Measurements from ENCODE around the gene ZNF770. TPM values are rescaled to one million over a fixed set of nuclear protein-coding genes. Genes with fewer than 3 reads are reported as not detected.

The ZNF770 gene
- total and polyA plus RNA-seq, 5 donors, result 17.1 to 41.7 (median 37.3) TPM

DNA sequence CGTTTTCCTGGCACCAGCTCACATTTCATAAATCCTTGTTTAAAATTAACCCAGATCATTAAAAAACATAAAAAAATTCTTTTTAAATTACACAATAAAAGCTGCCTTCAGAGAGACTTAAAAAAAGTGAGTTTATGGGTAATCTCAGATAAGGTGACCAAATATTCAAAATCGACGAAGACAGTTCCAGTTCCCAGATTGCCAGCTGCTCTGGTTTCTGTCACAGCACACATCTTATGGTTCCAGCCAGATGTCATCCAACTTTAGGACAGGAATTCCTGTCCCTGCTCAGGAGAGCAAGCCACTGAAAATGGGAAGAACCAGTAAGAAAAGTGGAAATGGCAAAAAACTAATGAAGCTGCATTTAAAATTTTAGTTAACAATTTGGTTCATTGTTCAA, 15.8 kb upstream of the ZNF770 start:
- H3K27ac ChIP-seq (ENCODE audit: low read length), result no peak overlapping the region
- DNase-seq, result no peak
- H3K9me3 ChIP-seq (ENCODE audit: control insufficient read depth, low read length), result no peaks in the 10 kb centered on the region
- WGBS, result 24% methylated on average over 3 of the region's 3 CpGs
- H3K27me3 ChIP-seq (ENCODE audit: control insufficient read depth, insufficient read depth), result no peaks in the 10 kb centered on the region
- intact Hi-C loops (cut with DNase I), result no loop called here
- ATAC-seq, result peak in 1 of 2 donors; percentile 73
- no peaks in the 10 kb centered on the region for H3K4me1 ChIP-seq (ENCODE audit: control insufficient read depth, insufficient read depth, low read length)
- H3K4me3 ChIP-seq (ENCODE audit: low read length), result no peak overlapping the region

DNA sequence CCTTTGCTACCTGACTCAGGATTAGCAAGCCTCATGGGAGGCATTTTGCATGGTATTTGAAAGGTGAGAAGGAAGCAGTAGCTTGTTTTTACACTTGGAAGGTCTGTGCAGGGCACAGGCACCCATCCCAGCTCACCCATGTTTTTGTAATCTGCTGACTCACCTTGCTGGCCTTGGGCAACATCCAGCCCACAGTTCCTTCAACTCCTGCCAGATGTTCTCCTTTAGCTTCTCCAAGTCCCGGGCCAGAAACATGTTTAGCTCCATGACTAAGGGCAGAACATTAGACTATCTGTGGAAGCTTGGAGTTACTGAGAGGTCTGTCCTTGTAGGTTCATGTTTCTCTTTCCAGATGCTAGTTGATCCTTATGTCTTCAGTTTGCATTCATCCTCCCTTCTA, 12.4 kb upstream of the ZNF770 start:
- H3K27ac ChIP-seq (ENCODE audit: low read length), result no peak overlapping the region
- H3K4me3 ChIP-seq (ENCODE audit: low read length), result no peak overlapping the region
- WGBS, result 35% methylated on average over 1 of the region's 1 CpG
- no peaks in the 10 kb centered on the region for H3K4me1 ChIP-seq (ENCODE audit: control insufficient read depth, insufficient read depth, low read length)
- H3K9me3 ChIP-seq (ENCODE audit: control insufficient read depth, low read length), result no peaks in the 10 kb centered on the region
- no peak for ATAC-seq
- no peak for DNase-seq
- H3K27me3 ChIP-seq (ENCODE audit: control insufficient read depth, insufficient read depth), result no peaks in the 10 kb centered on the region
- intact Hi-C loops (cut with DNase I), result no loop called here

DNA sequence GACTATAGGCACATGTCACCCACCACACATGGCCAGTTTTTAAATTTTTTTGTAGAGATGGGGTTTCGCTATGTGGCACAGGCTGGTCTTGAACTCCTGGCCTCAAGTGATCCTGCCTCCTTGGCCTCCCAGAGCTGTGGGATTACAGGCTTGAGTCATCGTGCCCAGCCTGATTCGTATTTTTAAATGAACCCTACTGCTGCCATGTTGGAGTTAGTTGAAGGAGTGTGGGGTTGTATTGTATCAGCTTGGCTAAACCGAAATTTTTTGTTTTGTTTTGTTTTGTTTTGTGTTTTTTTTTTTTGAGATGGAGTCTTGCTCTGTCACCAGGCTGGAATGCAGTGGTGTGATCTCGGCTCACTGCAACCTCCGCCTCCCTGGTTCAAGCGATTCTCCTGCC, 11.8 kb upstream of the ZNF770 start:
- WGBS, result 81% methylated on average over 7 of the region's 7 CpGs
- DNase-seq, result no peak
- Histone ChIP-seq H3K27me3 (ENCODE audit: control insufficient read depth, insufficient read depth) (no peaks in the 10 kb centered on the region), H3K9me3 (ENCODE audit: control insufficient read depth, low read length) (no peaks in the 10 kb centered on the region), H3K4me3 (ENCODE audit: low read length) (no peak overlapping the region), H3K27ac (ENCODE audit: low read length) (no peak overlapping the region), H3K4me1 (ENCODE audit: control insufficient read depth, insufficient read depth, low read length) (no peaks in the 10 kb centered on the region)
- intact Hi-C loops (cut with DNase I), result no loop called here
- ATAC-seq, result no peak

DNA sequence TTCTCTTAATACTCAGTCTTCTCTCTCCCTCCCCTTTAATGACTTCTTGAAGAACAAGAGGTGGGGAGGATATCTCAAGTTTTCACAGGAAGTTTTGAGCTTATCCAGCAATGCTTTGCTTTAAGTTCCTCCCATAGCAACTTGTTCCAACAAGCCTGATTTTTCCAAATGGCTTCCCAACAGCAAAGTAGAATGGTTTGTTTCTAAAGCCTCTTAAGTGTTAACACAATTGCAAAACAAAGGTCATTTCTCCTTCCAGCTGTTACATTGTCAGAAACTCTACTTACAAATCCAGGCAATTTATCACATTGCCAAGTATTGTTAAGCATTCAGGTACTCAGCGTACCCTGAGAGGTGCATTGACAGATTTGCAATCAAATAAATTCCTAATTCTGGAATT, 6.8 kb upstream of the ZNF770 start:
- Histone ChIP-seq H3K27me3 (ENCODE audit: control insufficient read depth, insufficient read depth) (no peaks in the 10 kb centered on the region), H3K4me1 (ENCODE audit: control insufficient read depth, insufficient read depth, low read length) (no peaks in the 10 kb centered on the region), H3K4me3 (ENCODE audit: low read length) (no peak overlapping the region), H3K27ac (ENCODE audit: low read length) (no peak overlapping the region), H3K9me3 (ENCODE audit: control insufficient read depth, low read length) (no peaks in the 10 kb centered on the region)
- 83% methylated on average over 1 of the region's 1 CpG for WGBS
- ATAC-seq (no peak), DNase-seq (no peak)
- intact Hi-C loops (cut with DNase I), result no loop called here

DNA sequence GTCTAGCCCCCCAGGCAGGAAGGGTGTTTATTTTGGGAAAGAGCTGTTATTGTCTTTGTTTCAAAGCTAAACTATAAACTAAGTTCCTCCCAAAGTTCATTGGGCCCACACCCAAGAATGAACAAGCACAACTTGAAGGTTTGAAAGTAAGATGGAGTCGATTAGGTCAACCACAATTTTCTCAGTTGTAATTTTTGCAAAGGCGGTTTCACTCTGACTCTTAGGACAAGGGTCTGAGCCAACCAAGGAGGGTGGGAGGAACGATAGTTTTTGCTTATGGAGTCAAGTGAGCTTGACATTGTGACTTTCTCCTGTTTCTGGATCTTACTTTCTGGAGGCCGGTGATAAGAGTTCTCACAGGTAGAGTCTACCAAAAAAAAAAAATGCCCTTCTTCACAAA, 5.8 kb upstream of the ZNF770 start:
- no peak for ATAC-seq
- H3K4me1 ChIP-seq (ENCODE audit: control insufficient read depth, insufficient read depth, low read length), result no peaks in the 10 kb centered on the region
- no peak overlapping the region for H3K4me3 ChIP-seq (ENCODE audit: low read length)
- no peak for DNase-seq
- WGBS, result 88% methylated on average over 4 of the region's 4 CpGs
- intact Hi-C loops (cut with DNase I), result no loop called here
- no peak overlapping the region for H3K27ac ChIP-seq (ENCODE audit: low read length)
- no peaks in the 10 kb centered on the region for H3K27me3 ChIP-seq (ENCODE audit: control insufficient read depth, insufficient read depth)
- H3K9me3 ChIP-seq (ENCODE audit: control insufficient read depth, low read length), result no peaks in the 10 kb centered on the region

DNA sequence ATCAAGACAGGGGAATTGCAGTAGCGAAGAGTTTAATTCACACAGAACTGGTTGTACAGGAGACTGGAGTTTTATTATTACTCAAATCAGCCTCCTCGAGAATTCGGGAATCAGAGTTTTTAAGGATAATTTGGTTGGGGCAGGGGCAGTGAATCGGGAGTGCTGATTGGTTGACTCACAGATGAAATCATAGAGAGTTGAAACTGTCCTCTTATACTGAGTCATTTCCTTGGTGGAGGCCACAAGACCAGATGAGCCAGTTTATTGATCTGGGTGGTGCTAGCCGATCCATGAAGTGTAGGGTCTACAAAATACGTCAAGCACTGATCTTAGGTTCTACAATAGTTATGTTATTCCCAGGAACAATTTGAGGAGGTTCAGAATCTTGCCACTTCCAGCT, 5.3 kb upstream of the ZNF770 start:
- DNase-seq (no peak), ATAC-seq (no peak)
- Histone ChIP-seq H3K4me1 (ENCODE audit: control insufficient read depth, insufficient read depth, low read length) (no peaks in the 10 kb centered on the region), H3K27ac (ENCODE audit: low read length) (no peak overlapping the region), H3K9me3 (ENCODE audit: control insufficient read depth, low read length) (no peaks in the 10 kb centered on the region), H3K4me3 (ENCODE audit: low read length) (no peak overlapping the region), H3K27me3 (ENCODE audit: control insufficient read depth, insufficient read depth) (no peaks in the 10 kb centered on the region)
- WGBS, result 91% methylated on average over 6 of the region's 6 CpGs
- intact Hi-C loops (cut with DNase I), result no loop called here

DNA sequence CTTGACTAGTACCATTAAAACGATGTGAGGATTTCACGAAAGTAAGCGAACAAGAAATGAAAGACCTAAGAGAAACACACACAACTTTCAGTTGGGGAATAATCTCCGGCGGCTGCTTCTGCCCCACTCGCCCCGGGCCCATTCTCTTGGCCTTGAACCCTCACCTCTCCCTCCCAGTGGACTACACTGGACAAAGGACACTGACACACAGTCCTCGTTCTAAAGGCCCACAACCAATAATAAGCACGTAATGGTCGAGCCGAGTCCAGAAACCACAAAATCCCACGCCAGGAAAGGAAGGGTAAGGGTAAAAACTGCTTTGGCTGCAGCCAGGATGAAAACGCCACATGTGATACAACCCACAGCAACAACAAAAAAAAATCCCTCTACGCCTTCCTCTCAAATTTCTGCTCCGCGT, 469 bp downstream of the ZNF770 start:
- H3K27ac ChIP-seq (ENCODE audit: low read length), result peak overlapping the region; percentile 71
- H3K27me3 ChIP-seq (ENCODE audit: control insufficient read depth, insufficient read depth), result no peaks in the 10 kb centered on the region
- intact Hi-C loops (cut with DNase I), result no loop called here
- peaks cover 7% of the 10 kb centered on the region for H3K4me1 ChIP-seq (ENCODE audit: control insufficient read depth, insufficient read depth, low read length)
- H3K4me3 ChIP-seq (ENCODE audit: low read length), result peak overlapping the region; percentile 79
- WGBS, result under 1% methylated on average over 16 of the region's 16 CpGs
- peak; percentile 4 to 19 for ATAC-seq
- no peaks in the 10 kb centered on the region for H3K9me3 ChIP-seq (ENCODE audit: control insufficient read depth, low read length)
- DNase-seq, result no peak

DNA sequence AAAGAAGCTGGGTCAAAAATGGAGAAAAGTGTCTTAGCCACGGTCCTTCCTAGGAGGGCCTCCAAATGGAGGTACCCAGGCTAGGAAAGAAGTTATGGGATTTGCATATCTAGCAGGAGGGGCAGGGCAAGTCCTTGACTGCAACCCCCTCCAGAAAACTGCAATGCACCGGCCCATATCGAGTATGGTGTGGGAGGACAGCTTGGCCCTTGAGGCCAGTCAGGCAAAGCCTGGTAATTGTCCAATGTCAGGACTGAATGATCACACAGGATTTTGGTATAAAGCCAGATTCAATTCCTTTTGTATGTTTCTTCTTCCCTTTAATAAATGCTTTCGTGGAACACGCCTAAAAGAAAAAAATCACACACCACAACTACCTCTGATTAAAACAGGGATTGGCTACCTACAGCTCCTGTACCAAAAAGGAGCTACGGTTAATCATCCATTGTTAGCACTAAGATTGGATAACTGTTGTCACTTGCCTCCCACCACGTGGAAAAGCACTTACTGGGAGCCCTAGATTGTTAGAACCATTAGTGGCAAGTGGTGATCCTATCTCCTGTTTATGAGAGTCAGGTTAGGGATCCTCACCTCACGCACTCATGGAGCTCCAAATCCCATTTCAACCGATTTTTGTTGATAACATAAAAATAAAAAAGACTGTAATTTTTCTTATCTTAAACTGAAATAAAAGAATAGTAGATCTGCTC, 1.2 kb downstream of the ZNF770 start:
- Histone ChIP-seq H3K27ac (ENCODE audit: low read length) (peak overlapping the region; percentile 33), H3K27me3 (ENCODE audit: control insufficient read depth, insufficient read depth) (no peaks in the 10 kb centered on the region), H3K4me1 (ENCODE audit: control insufficient read depth, insufficient read depth, low read length) (peaks cover 7% of the 10 kb centered on the region), H3K9me3 (ENCODE audit: control insufficient read depth, low read length) (no peaks in the 10 kb centered on the region), H3K4me3 (ENCODE audit: low read length) (peak overlapping the region; percentile 79)
- ATAC-seq (no peak), DNase-seq (no peak)
- WGBS, result 20% methylated on average over 9 of the region's 9 CpGs
- intact Hi-C loops (cut with DNase I), result no loop called here

DNA sequence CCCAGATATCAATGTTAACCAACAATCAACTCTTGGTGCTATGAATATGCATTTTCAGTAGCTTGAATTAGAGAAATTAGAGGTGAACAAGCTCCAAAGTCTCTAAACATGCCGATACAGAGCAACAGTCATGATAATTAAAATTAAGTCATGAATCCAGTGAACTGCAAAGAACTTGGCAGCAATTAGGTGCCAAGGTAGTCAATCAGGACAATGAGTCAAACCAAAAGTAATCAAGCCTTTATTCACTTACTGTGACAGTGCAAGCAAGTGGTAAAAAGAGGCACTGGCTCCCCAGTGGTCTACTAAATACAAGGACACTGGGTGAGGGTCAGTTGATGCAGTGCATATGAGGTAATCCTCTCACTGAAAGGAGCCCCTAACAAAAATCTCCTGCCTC, 1.8 kb downstream of the ZNF770 start:
- Histone ChIP-seq H3K27ac (ENCODE audit: low read length) (no peak overlapping the region), H3K27me3 (ENCODE audit: control insufficient read depth, insufficient read depth) (no peaks in the 10 kb centered on the region), H3K9me3 (ENCODE audit: control insufficient read depth, low read length) (no peaks in the 10 kb centered on the region), H3K4me1 (ENCODE audit: control insufficient read depth, insufficient read depth, low read length) (peaks cover 7% of the 10 kb centered on the region), H3K4me3 (ENCODE audit: low read length) (peak overlapping the region; percentile 79)
- intact Hi-C loops (cut with DNase I), result no loop called here
- no peak for DNase-seq
- no peak for ATAC-seq
- WGBS, result 81% methylated on average over 1 of the region's 1 CpG

DNA sequence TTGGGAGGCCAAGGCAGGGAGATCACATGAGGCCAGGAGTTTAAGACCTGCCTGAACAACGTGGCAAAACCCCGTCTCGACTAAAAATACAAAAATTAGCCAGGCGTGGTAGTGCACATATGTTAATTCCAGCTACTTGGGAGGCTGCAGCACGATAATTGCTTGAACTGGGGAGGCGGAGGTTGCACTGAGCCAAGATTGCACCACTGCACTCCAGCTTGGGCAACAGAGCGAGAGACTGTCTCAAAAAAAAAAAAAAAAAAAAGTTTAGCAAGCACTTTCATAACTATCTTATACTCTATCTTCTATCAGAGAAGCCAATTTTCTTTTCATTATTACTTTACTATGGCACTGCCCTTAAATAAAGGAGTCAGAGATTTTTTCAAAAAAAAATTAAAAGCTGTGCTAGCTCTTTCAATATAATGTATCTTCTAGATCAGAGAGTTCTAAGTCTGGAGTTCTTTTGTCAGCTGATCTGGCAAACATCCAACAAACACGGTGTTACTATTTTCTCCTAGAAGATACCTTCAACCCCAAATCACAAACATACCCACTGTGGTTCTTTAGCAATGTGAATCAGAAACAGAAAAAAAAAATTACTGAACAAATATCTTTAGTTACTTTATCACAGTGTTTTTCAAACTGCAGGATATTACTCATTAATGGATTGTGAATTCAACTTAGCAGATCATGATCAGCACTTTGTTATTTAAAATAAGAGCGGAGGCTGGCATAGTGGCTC, 3.0 kb downstream of the ZNF770 start:
- peak in 2 of 3 donors; percentile 22 to 51 for DNase-seq
- H3K9me3 ChIP-seq (ENCODE audit: control insufficient read depth, low read length), result no peaks in the 10 kb centered on the region
- whole genome bisulfite sequencing, result 59% methylated on average over 9 of the region's 9 CpGs
- intact Hi-C loops (cut with DNase I), result no loop called here
- no peaks in the 10 kb centered on the region for H3K27me3 ChIP-seq (ENCODE audit: control insufficient read depth, insufficient read depth)
- H3K4me1 ChIP-seq (ENCODE audit: control insufficient read depth, insufficient read depth, low read length), result peaks cover 7% of the 10 kb centered on the region
- no peak for ATAC-seq
- no peak overlapping the region for H3K4me3 ChIP-seq (ENCODE audit: low read length)
- H3K27ac ChIP-seq (ENCODE audit: low read length), result no peak overlapping the region

DNA sequence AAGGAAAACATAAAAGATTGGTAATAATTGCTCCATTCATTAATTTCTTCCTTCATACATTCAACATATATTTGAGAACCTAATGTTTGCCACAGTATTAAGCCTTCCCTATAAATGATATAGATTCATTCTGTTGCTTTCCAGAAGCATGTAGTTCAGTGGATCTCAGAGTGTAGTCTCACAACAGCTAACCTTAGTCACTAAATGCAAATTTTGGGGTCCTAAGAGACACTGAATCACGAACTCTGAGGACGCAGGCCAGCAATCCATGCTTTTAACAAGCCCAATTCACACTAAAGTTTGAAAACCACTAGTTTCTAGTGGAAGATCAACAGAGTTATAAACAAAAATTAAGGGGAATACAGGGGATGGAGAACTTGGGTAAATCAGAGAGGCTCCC, 11.3 kb downstream of the ZNF770 start:
- Histone ChIP-seq H3K4me1 (ENCODE audit: control insufficient read depth, insufficient read depth, low read length) (no peaks in the 10 kb centered on the region), H3K9me3 (ENCODE audit: control insufficient read depth, low read length) (no peaks in the 10 kb centered on the region), H3K27ac (ENCODE audit: low read length) (no peak overlapping the region), H3K4me3 (ENCODE audit: low read length) (no peak overlapping the region), H3K27me3 (ENCODE audit: control insufficient read depth, insufficient read depth) (no peaks in the 10 kb centered on the region)
- intact Hi-C loops (cut with DNase I), result no loop called here
- DNase-seq (no peak), ATAC-seq (no peak)
- WGBS, result 89% methylated on average over 2 of the region's 2 CpGs

Data from right cardiac atrium (tissue), 5 donors.